ENCODE results near the gene SORCS1. TPM values are rescaled to one million over a fixed set of nuclear protein-coding genes. Genes with fewer than 3 reads are reported as not detected.

Gene SORCS1
- total and polyA plus RNA-seq, 12 donors, result 0.30 to 5.5 (median 1.3) TPM

DNA sequence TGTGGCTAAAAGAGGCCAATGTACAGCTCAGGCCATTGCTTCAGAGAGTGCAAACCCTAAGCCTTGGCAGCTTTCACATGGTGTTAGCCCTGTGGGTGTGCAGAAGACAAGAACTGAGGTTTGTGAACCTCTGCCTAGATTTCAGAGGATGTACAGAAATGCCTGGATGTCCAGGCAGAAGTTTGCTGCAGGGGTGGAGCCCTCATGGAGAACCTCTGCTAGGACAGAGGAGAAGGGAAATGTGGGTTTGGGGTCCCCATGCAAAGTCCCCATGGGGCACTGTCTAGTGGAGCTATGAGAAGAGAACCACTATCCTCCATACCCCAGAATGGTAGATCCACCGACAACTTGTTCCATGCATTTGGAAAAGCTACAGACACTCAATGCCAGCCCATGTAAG lies 12.4 kb downstream of the SORCS1 start:
- WGBS, 2 donors, result 91 to 100% methylated on average over 1 of the region's 1 CpG
- peaks cover 0 to 27% (median 6%) of the 10 kb centered on the region in 11 donors for H3K9me3 ChIP-seq
- H3K27ac ChIP-seq, result no peak overlapping the region
- no peaks in the 10 kb centered on the region for H3K27me3 ChIP-seq
- no peak overlapping the region for H3K4me3 ChIP-seq
- H3K4me1 ChIP-seq, result no peaks in the 10 kb centered on the region
- DNase-seq (no peak), ATAC-seq (no peak)
- no peaks in the 10 kb centered on the region for H3K36me3 ChIP-seq
- TF ChIP-seq, protein P1, sequence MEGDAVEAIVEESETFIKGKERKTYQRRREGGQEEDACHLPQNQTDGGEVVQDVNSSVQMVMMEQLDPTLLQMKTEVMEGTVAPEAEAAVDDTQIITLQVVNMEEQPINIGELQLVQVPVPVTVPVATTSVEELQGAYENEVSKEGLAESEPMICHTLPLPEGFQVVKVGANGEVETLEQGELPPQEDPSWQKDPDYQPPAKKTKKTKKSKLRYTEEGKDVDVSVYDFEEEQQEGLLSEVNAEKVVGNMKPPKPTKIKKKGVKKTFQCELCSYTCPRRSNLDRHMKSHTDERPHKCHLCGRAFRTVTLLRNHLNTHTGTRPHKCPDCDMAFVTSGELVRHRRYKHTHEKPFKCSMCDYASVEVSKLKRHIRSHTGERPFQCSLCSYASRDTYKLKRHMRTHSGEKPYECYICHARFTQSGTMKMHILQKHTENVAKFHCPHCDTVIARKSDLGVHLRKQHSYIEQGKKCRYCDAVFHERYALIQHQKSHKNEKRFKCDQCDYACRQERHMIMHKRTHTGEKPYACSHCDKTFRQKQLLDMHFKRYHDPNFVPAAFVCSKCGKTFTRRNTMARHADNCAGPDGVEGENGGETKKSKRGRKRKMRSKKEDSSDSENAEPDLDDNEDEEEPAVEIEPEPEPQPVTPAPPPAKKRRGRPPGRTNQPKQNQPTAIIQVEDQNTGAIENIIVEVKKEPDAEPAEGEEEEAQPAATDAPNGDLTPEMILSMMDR (IDR thresholded peaks at IDR 0.05), result no peak
- intact Hi-C loops (cut with DNase I), result no loop called here

DNA sequence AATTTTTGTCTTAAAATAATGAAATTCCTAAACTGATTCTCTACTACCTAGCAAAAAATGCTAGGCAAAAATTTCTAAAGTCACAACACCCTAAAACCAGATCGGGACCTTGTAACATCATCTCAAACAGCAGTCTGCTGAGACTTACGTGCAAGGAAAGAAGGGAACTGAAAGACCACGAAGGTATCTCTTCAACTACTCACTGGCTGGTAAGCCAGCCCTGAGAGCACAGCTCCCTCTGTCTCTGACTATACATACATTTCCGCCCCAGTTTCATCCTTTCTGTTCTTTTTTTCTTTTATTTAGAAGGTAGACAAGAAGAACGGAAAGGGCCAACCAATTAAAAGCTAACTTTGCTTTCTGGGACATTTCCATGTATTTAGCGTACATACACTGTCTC lies 15.6 kb downstream of the SORCS1 start:
- intact Hi-C loops (cut with DNase I), result loop anchor here in 2 of 10 donors (10.0 kb wide), 2 partner anchors 354 to 444 kb away; no protein-coding TSS in a partner anchor
- Histone ChIP-seq H3K27ac (no peak overlapping the region), H3K27me3 (no peaks in the 10 kb centered on the region), H3K36me3 (no peaks in the 10 kb centered on the region), H3K9me3 (peaks cover 0 to 27% (median 6%) of the 10 kb centered on the region in 11 donors), H3K4me3 (no peak overlapping the region), H3K4me1 (no peaks in the 10 kb centered on the region)
- DNase-seq, result no peak
- TF ChIP-seq, protein P1 (IDR thresholded peaks at IDR 0.05), result no peak
- 84 to 89% methylated on average over 6 of the region's 6 CpGs for WGBS, 2 donors
- ATAC-seq, result no peak

- intact Hi-C loops (cut with DNase I), result loop anchor here in 2 of 10 donors (10.0 kb wide), 2 partner anchors 350 to 440 kb away; no protein-coding TSS in a partner anchor
- Histone ChIP-seq H3K4me3 (no peak overlapping the region), H3K36me3 (no peaks in the 10 kb centered on the region), H3K4me1 (no peaks in the 10 kb centered on the region), H3K9me3 (no peaks in the 10 kb centered on the region), H3K27ac (no peak overlapping the region), H3K27me3 (no peaks in the 10 kb centered on the region)
- DNase-seq (no peak), ATAC-seq (peak in 1 of 8 donors; percentile 59)
- 26 to 29% methylated on average over 4 of the region's 4 CpGs for WGBS, 2 donors
- TF ChIP-seq, protein P1 (IDR thresholded peaks at IDR 0.05), result peak in 3 of 9 donors; percentile 9 to 30 (median 11)
These were observed 20.0 kb downstream of the SORCS1 start for GRCh38 chr10:107144490-107144889.

DNA sequence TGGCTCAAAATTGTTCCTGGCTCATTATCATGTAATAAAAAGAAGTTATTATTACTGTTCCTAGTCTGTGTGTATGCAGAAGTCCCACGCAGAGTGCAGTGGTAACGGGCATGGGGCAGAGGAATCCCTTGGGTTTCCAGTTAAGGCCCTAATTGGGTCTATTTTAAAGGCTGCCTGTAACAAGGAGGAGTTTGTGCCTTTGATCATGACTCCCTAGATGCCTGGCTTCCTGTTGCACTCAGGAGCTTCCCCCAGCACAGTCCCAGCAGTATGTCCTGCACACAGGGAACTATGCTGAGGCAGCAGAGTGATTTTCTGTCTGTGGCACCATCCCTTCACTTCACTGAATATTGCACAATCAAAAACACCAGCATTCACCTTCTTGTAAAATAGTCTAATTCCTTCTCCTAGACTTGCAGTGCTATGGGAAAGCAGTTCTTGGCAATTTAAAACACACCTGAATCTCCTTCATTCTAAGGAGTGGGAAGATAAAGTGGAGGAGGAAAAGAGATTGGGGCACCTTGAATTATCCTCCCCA lies 22.9 kb downstream of the SORCS1 start:
- no peak overlapping the region for H3K27ac ChIP-seq

More for the DNA sequence above, 22.9 kb downstream of the SORCS1 start:
- no peaks in the 10 kb centered on the region for H3K9me3 ChIP-seq
- ATAC-seq (no peak), DNase-seq (no peak)
- WGBS, 2 donors, result 62 to 75% methylated on average over 2 of the region's 2 CpGs
- TF ChIP-seq, protein P1 (IDR thresholded peaks at IDR 0.05), result no peak
- no peak overlapping the region for H3K4me3 ChIP-seq
- H3K36me3 ChIP-seq, result no peaks in the 10 kb centered on the region
- intact Hi-C loops (cut with DNase I), result loop anchor here in 2 of 10 donors (10.0 kb wide), 2 partner anchors 347 to 437 kb away; no protein-coding TSS in a partner anchor
- H3K27me3 ChIP-seq, result no peaks in the 10 kb centered on the region
- H3K4me1 ChIP-seq, result no peaks in the 10 kb centered on the region
